GM18505 (cell line): ENCODE data around the gene PSTPIP1.
A peak's percentile ranks its signal among the peaks of the same experiment; 100 is the strongest.

Source experiments
- ATAC-seq: cut with Tn5 transposase; IDR thresholded peaks from one replicate; pipeline ENCODE4 v1.9.1; 2021; ENCODE audit not compliant: unreplicated experiment
- POLR2A ChIP-seq: IDR thresholded peaks from 4 replicates; pipeline ENCODE4 v1.6.1; 2011; ENCODE audit warnings: borderline replicate concordance; ENCODE audit not compliant: insufficient read depth, insufficient read length; ENCODE audit errors: extremely low read depth

The PSTPIP1 gene

GRCh38 chr15:77001351-77001750 lies 6.4 kb downstream of the PSTPIP1 start:
- no peak for ATAC-seq
- TF ChIP-seq POLR2A: no peak

GRCh38 chr15:77001966-77002365 lies 7.0 kb downstream of the PSTPIP1 start:
- ATAC-seq: no peak
- TF ChIP-seq POLR2A: no peak

GRCh38 chr15:77002436-77002835 lies 7.5 kb downstream of the PSTPIP1 start:
- no peak for ATAC-seq

GRCh38 chr15:77002954-77003912 lies 8.3 kb downstream of the PSTPIP1 start:
- ATAC-seq: peak; percentile 66
- TF ChIP-seq POLR2A: peak; percentile 16

More at GRCh38 chr15:77002436-77002835, 7.5 kb downstream of the PSTPIP1 start:
- no peak for TF ChIP-seq POLR2A

GRCh38 chr15:77004189-77004588 lies 9.3 kb downstream of the PSTPIP1 start:
- no peak for TF ChIP-seq POLR2A
- ATAC-seq: no peak

- TF ChIP-seq POLR2A: no peak
- no peak for ATAC-seq
Observed at GRCh38 chr15:77009176-77009575, 14.2 kb downstream of the PSTPIP1 start.

- ATAC-seq: no peak
- TF ChIP-seq POLR2A: no peak
Observed at GRCh38 chr15:77009646-77010311, 14.9 kb downstream of the PSTPIP1 start.

- no peak for TF ChIP-seq POLR2A
- no peak for ATAC-seq
Observed at GRCh38 chr15:77010312-77010686, 15.4 kb downstream of the PSTPIP1 start.

GRCh38 chr15:77010857-77011256 lies 15.9 kb downstream of the PSTPIP1 start:
- ATAC-seq: no peak

GRCh38 chr15:77012117-77012712 lies 17.3 kb downstream of the PSTPIP1 start:
- no peak for ATAC-seq
- TF ChIP-seq POLR2A: no peak

More at GRCh38 chr15:77010857-77011256, 15.9 kb downstream of the PSTPIP1 start:
- TF ChIP-seq POLR2A: no peak

- no peak for ATAC-seq
- TF ChIP-seq POLR2A: no peak
Observed at GRCh38 chr15:77012868-77013267, 17.9 kb downstream of the PSTPIP1 start.

- peak; percentile 48 for ATAC-seq
- no peak for TF ChIP-seq POLR2A
Observed at GRCh38 chr15:77013776-77014131, 18.8 kb downstream of the PSTPIP1 start.
